HTERT RPE-1 (cell line): ENCODE data around the gene ARHGEF5.
"Not testable (repeated sequence)": the region's sequence is repeated elsewhere in the genome, so short reads cannot be mapped to it uniquely, and the experiment has no call there.

Experiments
- in situ Hi-C: fragments of 300-500 bp; cut with MboI; formaldehyde crosslinking; loops from 4 replicates; pipeline ENCODE4 v1.14.3; 2020; ENCODE audit warnings: low sequenced_read_pairs

Gene ARHGEF5

DNA sequence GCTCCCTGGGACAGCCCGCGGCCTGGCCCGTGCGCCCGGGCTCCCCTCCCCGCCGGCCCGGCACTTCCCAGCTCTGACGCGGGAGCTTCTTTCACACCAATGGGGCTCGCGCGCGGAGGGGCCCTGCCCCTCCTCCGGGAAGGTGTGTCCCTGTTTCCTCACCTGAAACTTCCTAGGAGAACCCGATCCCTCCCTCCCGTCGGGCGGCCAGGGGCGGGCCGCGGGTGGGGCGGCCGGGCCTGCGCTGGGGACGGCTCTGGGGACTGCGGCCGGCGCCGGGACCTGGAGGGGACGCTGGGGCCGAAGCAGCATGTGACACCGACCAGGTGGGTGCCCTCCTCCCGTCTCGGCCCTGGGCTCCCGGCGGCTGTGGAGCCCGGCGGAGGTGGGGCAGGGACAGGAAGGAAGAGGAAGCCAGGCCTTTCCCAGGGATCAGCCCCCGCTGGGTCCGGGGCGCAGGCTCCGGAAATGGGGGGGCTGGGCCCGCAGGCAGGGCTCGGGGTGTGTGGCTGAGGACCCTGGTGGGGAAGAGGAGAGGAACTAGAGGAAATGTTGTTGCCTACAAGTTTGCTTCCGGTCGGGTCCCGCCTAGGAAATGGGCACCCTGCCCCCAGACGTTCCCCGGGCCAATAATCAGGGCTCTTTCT lies at the start of gene ARHGEF5:
Gene ARHGEF5, plus strand, starts transcription at position 227 of the 647 bp plus-strand sequence. CDS start 7,268 bp downstream, outside the sequence.
- in situ Hi-C loops = not testable (repeated sequence)

DNA sequence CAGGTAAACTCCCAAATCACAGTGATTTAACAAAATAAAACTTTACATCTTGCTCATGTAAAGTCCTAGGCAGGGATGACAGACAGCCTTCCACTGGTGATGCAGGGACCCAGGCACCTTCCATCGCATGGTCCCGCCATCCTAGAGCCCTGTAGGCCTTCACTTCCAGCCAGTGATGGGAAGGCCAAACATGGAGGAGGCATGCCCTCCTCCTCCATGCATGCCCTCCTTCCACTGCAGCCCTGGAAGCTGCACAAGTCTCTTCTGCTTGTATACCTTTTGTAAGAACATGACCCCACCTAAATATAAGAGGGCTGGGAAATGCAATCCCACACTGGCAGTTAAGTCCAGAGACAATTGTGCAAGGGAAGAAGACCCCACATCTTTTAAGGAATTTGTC lies 45.5 kb upstream of the ARHGEF5 start:
- in situ Hi-C loops = not testable (repeated sequence)

DNA sequence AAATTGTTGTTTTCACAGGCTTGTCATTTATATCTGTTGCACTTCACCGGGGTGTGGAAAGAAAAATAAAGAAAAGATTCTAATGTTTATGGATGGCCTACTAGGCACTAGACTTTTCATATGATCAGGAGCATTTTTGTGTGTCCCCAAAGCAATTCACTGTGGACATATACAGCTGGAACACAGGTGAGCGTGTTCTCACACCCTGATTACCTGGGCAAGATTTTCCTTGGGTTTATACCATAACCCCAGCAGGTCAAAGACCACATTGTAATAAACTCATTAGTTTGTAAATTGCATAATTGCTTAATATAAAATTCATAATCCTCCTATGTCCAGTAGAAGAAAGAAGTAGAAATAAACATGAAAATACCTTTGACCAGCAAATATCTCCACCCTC lies 44.0 kb upstream of the ARHGEF5 start:
- in situ Hi-C loops = not testable (repeated sequence)

DNA sequence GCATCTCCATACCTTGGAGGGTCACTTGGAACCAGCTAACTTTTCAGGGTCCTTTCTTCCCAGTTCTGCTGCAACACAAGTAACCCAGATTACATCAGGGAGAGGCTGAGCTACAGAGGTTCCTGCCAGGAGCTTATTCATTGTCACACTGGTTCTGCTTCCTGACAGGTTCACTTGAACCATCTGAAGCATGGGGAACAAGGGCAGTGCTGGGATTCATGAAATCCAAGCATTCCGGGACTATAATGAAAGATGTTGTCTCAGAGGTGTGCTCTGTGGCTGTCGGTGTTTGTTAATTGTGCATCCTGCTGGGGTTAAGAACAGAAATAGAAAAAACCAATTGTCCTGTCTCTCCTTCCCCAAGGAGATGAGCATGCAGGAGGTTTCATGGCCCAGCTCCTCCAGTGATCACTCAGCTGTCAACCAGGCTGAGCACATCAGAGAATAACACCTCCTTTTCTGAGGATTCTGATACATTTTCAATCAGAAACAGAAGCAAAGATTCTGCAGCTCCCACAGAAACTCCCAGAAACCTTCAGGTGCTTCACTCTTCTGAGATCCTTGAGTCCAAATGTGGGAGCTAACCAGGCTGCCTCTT lies 43.2 kb upstream of the ARHGEF5 start, which contains the start of gene OR2A1:
Gene OR2A1, plus strand, starts transcription at position 548 of the 598 bp plus-strand sequence. CDS start 5,706 bp downstream, outside the sequence.
- in situ Hi-C loops = not testable (repeated sequence)

DNA sequence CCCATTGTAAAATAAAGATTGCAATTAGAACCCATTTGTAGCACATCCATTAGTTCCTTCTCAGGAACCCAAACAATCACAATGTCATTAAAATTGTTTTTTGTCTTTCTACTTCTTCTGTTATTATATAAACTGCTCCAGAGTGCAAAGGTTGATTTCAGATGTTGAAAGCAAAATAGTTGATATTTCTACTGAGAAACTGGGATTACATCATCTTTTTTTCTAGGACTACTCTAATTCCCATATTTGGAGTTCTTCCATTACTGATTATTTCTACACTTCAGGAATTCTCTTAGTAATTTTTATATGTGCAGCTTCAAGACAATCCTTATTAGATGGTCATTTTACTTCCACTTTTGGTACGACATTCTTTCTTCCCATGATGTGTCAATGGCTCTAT lies 37.7 kb upstream of the ARHGEF5 start:
- in situ Hi-C loops = not testable (repeated sequence)

DNA sequence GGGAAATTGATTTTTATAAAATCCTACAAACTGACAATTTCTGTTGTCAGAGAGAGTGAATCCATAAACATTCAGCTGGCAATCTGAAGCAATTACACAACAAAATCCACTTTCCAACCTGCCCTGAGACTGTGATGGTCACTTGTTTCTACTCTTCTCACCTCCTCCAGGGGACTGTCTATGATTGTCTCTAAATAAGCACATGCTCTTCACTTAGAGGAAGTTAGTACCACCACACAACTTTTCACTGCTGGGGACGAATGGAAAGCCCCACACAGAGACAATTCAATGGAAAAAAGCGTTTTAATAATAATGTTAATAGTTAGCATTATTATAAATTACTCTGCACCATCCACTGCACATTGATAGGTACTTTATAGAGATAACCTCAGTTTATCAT lies 35.7 kb upstream of the ARHGEF5 start:
- in situ Hi-C loops = not testable (repeated sequence)

DNA sequence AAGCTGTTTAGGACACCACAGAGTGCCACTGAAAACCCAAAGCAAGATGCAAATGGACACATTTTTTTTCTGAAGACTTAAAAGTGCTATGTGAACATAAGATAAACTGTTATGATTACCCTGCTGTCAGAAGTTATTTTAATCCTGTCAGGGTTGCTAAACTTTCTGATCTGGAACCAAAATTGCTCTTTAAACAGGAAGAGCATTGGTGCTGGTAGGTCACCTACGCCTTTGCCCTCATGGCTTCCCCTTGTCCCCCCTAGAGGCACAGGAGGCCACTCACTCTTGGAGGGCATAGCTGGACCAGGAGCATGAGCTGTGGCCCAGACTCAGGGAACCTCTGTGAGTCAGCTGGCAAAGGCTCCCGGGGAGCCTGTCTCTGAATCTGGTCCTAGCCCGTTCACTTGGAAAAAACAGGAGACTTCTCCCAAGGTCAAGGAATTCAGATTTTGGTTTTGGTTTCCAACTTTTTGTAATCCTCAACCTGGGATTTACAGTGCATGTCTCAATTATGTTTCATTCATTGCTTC lies 33.5 kb upstream of the ARHGEF5 start:
- in situ Hi-C loops = not testable (repeated sequence)

DNA sequence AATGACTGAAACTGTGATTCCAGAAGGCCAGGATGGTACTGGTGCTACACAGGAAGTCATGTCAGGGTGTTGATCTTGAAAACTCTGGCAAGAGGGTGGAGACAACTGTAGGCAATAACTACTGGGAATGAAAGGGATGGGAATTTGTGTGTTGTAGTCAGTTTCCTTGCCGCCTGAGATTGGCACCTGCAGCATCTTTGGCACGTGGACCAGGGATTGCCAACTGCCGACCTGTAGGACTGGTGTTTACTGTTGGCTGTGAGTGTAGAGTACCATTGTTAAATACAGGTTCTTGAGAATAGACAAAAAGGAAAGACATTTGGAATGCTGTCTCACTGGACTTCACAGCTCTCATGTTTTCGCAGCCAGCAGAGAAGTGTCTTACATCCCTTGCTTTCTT lies 31.8 kb upstream of the ARHGEF5 start:
- in situ Hi-C loops = not testable (repeated sequence)

DNA sequence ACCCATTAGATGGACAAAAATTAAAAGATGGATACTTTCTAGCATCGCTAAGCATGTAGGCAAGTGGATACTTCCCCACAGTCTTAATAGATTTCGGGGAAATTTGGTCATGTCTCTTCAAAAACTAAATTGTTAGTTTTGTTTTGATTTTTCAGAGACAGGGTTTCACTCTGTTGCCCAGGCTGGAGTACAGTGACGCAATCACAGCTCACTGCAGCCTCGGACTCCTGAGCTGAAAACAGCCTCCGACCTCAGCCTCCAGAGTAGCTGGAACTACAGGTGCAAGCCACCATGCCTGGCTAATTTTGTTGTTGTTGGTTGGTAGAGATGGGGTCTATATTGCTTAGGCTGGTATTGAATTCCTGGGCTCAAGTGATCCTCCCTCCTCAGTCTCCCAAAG lies 29.3 kb upstream of the ARHGEF5 start:
- in situ Hi-C loops = not testable (repeated sequence)

DNA sequence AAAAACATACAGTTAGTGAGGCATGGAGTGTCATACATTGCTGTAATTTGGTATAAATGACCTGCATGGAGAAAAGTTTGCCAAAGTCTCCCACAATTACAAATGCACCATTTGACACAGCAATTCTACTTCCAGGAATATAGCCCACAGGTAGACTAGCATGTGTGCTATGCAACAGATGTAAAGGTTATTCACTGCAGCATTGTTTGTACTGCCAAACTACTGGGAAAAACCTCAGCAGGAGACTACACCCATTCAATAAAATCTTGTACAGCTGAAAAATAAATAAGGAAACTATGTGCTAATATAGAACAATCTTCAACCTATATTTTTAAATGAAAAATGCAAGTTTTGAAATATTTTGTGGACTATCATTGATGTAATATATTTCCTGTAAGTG lies 25.2 kb upstream of the ARHGEF5 start:
- in situ Hi-C loops = not testable (repeated sequence)

DNA sequence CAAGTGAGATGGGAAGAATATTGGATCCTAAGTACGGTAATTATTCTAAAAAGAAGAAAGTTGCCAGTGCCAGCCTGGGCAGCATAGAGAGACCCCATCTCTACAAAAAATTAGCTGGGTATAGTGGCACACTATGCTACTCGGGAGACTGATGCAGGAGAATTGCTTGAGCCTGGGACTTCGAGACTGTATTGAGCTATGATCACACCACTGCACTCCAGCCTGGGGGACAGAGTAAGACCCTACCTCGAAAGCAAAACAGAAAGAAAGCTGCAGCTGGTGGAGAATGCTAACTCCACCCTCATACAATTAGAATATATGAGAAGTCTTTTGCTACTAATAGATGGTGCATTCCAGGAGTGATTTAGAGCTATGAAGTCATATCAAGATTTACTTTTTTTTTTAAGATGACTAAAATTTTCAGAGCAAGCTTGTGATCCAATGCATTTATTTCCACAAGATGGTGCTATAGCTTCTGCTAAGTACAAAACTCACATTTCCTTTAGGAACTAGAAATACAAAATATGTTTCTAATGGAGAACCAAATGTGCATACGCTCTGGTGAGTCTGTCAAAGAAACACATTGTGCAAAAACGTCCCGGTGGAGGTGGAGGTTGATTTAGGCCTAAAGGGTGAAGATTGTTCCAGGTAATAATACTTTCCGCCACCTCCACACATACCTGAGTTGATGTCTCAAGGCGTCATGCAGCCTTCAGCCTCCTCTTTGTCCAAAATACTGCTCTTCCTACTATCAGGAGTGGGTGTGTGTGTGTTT lies 23.8 kb upstream of the ARHGEF5 start:
- in situ Hi-C loops = not testable (repeated sequence)

DNA sequence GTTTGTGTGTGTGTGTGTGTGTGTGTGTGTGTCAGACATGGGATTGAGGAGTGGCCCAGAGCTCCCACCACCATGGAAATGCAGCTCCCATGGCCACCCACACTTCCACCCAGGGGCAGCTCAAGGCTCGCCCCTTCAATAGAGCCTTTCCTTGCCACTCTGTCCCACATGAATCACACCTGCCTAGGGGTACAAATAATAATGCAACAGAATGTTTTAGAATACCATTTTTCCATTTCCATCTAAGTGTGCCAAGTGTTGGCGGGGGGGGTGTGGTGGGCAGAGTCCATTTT lies 23.3 kb upstream of the ARHGEF5 start:
- in situ Hi-C loops = not testable (repeated sequence)

DNA sequence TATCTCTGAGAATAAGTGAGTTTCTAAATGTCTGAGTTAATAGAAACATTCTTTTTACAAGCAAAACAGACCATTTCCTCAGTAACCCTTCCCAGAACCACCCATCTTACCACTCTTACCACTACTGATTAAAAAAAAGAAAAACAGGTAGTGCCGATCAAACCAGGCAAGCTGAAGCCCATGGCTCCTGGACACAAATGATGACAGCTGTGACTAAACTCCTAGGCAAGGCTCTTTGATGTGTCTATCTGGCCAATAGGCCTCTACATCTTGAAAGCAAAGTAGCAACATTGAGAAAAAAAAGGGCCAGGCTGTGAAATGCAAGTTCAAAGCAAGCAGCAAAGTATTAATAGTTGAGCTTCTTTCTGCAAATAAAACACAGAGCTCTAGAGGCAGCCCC lies 6.6 kb upstream of the ARHGEF5 start:
- in situ Hi-C loops = not testable (repeated sequence)

DNA sequence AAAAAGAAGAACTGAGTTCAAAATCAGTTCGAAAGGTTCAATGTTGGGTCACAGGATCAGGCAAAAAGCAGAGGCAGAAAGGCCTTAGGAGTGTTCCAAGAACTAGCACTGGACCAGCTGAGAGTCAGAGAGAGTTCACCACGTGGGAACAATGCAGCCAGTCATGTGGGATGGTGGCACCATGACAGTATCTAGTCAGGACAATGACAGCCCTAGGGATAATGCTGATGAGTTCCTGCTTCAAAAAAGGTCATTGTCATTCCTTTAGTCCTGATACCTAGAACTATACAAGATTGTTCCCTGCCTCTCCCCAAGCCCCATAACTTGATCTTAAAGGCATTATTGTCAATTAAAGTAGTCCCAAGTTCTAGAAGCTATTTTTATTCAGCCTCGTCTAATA lies 3.5 kb upstream of the ARHGEF5 start:
- in situ Hi-C loops = not testable (repeated sequence)

DNA sequence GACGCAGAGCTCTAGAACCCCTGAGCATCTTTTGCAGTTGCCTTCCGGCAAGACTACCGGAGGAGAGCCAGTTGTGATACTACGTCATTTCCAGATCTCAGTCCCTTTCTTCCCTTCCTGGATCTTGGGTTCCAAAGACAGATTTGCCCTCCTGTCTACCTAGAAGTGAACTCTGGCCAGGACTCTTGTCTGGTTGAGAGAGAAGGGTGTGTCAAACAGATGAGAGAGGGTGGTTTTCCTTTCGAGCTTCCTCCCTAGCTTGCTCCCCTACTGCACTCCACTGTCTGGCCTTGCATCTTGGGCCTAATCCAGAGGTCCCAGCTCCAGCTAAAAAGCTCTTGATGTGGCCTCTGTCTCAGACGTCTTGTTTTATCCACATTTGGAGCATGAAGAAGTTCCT lies 983 bp downstream of the ARHGEF5 start:
- in situ Hi-C loops = not testable (repeated sequence)

DNA sequence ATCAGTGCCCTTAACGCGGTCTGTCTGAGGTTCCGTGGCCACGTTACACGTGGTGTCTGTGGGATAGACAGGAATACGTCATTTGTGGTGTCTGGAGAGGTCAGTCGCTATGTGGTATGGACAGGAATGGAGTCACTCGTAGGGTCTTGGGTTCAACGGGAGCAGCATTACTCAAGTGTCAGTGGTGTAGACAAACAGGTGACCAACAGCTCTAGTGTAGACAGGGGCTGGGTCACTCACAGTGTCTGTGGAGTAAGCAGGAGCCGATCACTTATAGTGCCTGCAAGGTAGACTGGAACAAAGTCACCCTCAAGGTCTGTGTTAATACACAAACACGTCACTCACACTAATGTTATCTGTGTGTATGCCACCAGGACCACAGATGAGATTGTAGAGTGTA lies 1.7 kb downstream of the ARHGEF5 start:
- in situ Hi-C loops = not testable (repeated sequence)

DNA sequence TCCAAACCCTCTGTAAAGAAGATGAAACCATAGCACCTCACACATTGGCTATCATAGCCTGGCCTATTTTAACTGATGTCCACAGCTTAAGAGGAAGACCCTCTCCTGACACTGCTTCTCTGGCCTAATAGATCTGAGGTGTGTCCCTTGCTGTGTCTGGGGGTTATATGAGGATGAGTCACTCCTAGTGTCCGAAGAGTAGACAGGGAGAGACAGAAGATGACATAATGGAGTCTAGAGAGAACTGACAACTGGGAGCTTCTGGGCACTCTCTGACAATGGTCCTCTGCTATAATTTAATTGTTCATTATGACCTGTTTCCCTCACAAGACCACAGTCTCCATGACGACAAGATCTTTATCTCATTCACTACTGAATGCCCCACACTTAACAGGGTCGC lies 6.9 kb downstream of the ARHGEF5 start:
- in situ Hi-C loops = not testable (repeated sequence)

DNA sequence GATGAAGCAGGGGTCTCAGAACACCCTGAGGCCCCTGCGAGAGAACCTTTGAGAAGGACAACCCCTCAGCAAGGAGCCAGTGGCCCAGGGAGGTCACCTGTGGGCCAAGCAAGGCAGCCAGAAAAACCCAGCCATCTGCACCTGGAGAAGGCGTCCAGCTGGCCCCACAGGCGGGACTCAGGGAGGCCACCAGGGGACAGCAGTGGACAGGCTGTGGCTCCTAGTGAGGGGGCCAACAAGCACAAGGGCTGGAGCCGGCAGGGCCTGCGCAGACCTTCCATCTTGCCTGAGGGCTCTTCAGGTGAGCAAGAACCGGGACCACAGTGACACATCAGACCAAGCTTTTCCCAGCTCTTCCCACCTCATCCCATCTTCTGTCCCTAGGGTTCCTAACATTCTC lies 10.3 kb downstream of the ARHGEF5 start:
- in situ Hi-C loops = not testable (repeated sequence)

DNA sequence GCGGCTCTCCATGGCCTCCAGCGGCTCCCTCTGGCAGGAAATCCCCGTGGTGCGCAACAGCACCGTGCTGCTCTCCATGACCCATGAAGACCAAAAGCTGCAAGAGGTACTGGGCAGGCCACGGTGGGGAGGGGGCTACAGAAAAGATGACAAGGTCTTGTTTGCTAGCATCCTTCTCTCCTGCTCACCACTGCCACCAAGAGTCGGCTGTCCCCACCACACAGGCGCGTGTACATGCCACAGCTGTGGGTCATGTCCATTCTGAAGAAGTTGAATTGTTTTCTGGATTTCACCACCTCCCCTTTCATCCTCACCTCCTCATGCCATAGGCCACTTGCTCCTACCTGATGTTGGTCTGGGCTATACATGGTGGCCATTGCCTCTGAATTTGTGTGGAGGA lies 12.0 kb downstream of the ARHGEF5 start:
- in situ Hi-C loops = not testable (repeated sequence)

DNA sequence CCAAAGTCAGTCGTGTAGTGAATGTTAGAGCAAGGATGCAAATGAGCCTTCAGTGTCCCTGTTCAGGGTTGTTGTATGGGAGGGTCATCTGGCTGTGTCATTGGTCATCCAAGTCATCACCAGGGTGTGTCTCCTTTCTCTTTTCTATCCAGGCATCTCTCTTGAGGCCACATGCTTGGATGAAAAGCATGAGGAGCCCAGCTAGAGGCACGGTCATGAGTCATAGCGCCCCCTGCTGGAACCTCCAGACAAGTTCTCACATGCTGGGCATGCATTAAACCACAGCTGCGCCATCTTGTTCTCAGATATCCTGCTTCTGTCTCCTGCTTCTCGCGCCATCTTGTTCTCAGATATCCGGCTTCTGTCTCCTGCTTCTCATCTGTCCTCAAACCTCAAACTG lies 14.0 kb downstream of the ARHGEF5 start:
- in situ Hi-C loops = not testable (repeated sequence)

DNA sequence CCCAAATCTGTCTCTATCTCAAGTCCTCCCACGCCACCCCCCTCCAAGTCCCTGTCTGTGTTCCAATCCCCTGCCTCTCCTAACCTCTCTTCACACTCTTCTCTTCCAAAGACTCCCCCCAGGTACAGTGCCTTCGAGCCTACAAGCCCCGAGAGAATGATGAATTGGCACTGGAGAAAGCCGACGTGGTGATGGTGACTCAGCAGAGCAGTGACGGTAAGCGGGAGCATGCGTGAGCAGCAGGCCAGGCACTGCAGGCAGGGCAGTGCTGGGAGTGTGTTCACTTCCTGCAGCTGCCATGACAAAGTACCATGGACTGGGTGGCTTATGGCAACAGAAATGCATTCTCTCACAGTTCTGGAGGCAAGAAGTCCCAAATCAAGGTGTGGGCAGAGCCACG lies 23.4 kb downstream of the ARHGEF5 start:
- in situ Hi-C loops = no loop called here
